HL-60 (cell line): ENCODE results near the gene GFOD1.

Experiments
- DNase-seq, 2 experiments: peaks; one replicate each; pipeline ENCODE4 v3.0.0-alpha.2; 2010 to 2020; ENCODE audit warnings: low read depth in 1 of 2, low spot score in 1 of 2
- H3K27ac ChIP-seq: fragments of 250-450 bp; sonication (Bioruptor Pico); replicated peaks from 2 replicates; pipeline ENCODE4 v1.5.1; 2020; ENCODE audit warnings: mild to moderate bottlenecking, moderate library complexity
- H3K27me3 ChIP-seq: fragments of 250-450 bp; sonication (Bioruptor Pico); 2 replicates; pipeline ENCODE4 v1.5.1; 2021; ENCODE audit warnings: mild to moderate bottlenecking, moderate library complexity; ENCODE audit not compliant: insufficient read depth, poor library complexity, severe bottlenecking
- H3K4me3 ChIP-seq: replicated peaks from 2 replicates; pipeline ENCODE4 v1.5.1; 2011; ENCODE audit warnings: mild to moderate bottlenecking, control low read depth, low read length; ENCODE audit not compliant: insufficient read depth
- CTCF ChIP-seq: IDR thresholded peaks from one replicate; pipeline ENCODE4 v1.5.1; 2011; ENCODE audit warnings: low read length, control low read depth, inconsistent platforms; ENCODE audit not compliant: insufficient read depth
- GABPA ChIP-seq: IDR thresholded peaks from 2 replicates; pipeline ENCODE4 v1.6.1; 2012; ENCODE audit warnings: low read depth
- POLR2AphosphoS5 ChIP-seq: IDR thresholded peaks from 2 replicates; pipeline ENCODE4 v1.6.1; 2012; ENCODE audit warnings: low read depth
- REST ChIP-seq: IDR thresholded peaks from 2 replicates; pipeline ENCODE4 v1.6.1; 2012; ENCODE audit warnings: low read depth; ENCODE audit not compliant: insufficient replicate concordance
- SPI1 ChIP-seq: IDR thresholded peaks from 2 replicates; pipeline ENCODE4 v1.6.1; 2012; ENCODE audit warnings: low read depth, mild to moderate bottlenecking, borderline replicate concordance

GFOD1 gene

GRCh38 chr6:13468839-13469238 is 18.6 kb downstream of the GFOD1 start:
- no peak for TF ChIP-seq REST
- no peak for TF ChIP-seq GABPA
- no peak for TF ChIP-seq CTCF
- no peak for TF ChIP-seq SPI1
- TF ChIP-seq POLR2AphosphoS5, result no peak
- Histone ChIP-seq H3K27me3 (no peaks in the 10 kb centered on the region), H3K27ac (no peak overlapping the region), H3K4me3 (no peak overlapping the region)
- DNase-seq, result no peak

- no peak for TF ChIP-seq SPI1
- no peak for TF ChIP-seq REST
- TF ChIP-seq CTCF, result no peak
- TF ChIP-seq GABPA, result no peak
- no peak for TF ChIP-seq POLR2AphosphoS5
- Histone ChIP-seq H3K4me3 (no peak overlapping the region), H3K27ac (no peak overlapping the region), H3K27me3 (no peaks in the 10 kb centered on the region)
- no peak for DNase-seq
Observed at GRCh38 chr6:13467216-13467600, 20.2 kb downstream of the GFOD1 start.

- DNase-seq, result no peak
- Histone ChIP-seq H3K27ac (no peak overlapping the region), H3K27me3 (no peaks in the 10 kb centered on the region), H3K4me3 (no peak overlapping the region)
- TF ChIP-seq POLR2AphosphoS5 (no peak), GABPA (no peak), REST (no peak), CTCF (no peak), SPI1 (no peak)
Observed at GRCh38 chr6:13466304-13467215, 20.8 kb downstream of the GFOD1 start.
